Activated T-cell treated with anti-CD3 and anti-CD28 coated beads for 1 hour (primary cell): ENCODE results near the gene CSF2.

Experiments used
- DNase-seq: peaks from one replicate; pipeline ENCODE4 v3.0.0-alpha.2; 2020; ENCODE audit warnings: low read depth

Gene CSF2

DNA sequence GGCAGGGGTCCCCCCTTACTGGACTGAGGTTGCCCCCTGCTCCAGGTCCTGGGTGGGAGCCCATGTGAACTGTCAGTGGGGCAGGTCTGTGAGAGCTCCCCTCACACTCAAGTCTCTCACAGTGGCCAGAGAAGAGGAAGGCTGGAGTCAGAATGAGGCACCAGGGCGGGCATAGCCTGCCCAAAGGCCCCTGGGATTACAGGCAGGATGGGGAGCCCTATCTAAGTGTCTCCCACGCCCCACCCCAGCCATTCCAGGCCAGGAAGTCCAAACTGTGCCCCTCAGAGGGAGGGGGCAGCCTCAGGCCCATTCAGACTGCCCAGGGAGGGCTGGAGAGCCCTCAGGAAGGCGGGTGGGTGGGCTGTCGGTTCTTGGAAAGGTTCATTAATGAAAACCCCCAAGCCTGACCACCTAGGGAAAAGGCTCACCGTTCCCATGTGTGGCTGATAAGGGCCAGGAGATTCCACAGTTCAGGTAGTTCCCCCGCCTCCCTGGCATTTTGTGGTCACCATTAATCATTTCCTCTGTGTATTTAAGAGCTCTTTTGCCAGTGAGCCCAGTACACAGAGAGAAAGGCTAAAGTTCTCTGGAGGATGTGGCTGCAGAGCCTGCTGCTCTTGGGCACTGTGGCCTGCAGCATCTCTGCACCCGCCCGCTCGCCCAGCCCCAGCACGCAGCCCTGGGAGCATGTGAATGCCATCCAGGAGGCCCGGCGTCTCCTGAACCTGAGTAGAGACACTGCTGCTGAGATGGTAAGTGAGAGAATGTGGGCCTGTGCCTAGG is at the start of gene CSF2:
Gene CSF2, plus strand, starts transcription at position 559 of the 783 bp plus-strand sequence. Its CDS starts 35 bp downstream, at position 594.
- no peak for DNase-seq

- DNase-seq = no peak
Observed at GRCh38 chr5:132024117-132024435, 49.5 kb upstream of the CSF2 start.

GRCh38 chr5:132024789-132025402 is 48.7 kb upstream of the CSF2 start:
- DNase-seq = no peak

GRCh38 chr5:132025403-132025971 is 48.1 kb upstream of the CSF2 start:
- no peak for DNase-seq

GRCh38 chr5:132026516-132027008 is 47.0 kb upstream of the CSF2 start:
- no peak for DNase-seq

DNA sequence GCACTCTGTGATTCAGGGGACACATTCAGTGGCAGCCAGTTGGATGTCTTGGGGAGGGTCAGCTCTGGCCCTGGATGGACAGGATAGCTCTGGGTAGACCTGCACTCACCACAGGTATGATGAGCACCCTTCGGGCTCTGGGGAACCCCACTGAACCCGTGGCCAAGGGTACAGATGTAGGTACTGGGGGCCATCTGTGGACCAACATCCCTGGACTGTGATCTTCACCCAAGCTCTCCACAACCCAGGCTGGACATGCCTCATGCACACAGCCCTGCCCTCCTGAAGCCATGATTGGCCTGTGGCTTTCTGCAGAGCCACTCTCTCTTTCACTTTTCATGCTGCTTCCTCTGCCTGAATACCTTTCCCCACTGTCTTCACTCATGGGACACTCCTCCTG is 46.6 kb upstream of the CSF2 start:
- DNase-seq = no peak

DNA sequence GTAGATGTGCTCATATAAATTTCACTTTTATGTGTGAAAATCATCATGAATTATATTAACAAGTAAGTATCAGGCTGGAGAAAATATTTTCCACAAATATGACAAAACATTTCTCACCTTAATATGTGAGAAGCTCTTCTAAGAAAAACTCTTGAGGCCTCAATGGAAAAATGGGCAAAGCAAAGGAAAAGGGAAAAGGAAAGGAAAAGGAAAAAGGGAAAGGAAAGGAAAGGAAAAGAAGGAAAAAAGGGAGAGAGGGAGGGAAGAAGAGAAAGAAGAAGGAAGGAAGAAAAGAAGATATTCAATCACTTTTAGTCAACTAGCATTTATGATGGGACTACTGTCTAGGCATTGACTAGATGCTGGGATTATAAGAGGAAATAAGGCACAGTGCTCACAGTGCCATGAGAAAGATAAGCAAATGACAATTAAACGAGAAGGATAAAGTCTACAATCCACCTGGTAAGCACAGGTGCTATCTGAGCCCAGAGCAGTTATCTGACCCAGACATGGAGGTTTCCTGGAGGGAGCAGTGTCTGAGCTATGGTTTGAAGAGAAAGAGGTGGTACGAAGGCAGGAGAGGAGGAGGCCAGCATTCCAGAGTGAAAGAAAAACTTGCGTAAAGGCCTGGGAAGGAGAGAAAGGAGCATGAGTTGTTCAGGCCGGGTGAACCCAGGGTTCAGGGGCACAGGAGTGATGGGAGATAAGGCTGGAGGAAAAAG is 43.8 kb upstream of the CSF2 start:
- DNase-seq = no peak

DNA sequence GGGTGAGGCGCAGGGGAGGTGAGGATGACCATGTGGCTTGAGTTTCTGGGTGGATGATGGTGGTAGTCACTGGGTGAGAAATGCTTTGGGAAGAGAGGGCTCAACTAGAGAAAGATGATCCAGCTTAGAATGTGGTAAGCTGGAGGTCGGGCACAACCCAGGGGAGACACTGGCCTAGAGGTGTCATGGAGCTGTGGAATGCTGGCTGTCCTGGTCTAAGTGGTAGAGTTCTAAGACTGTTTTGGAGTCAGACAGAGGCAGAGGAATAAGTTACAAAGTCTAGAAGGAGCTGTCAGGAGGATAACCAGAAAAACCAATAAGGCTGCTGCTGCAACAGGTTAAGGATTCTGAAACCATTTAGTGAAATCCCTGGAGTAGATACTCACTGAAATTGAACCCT is 43.0 kb upstream of the CSF2 start:
- DNase-seq = no peak

GRCh38 chr5:132032196-132032595 is 41.4 kb upstream of the CSF2 start:
- DNase-seq = no peak

DNA sequence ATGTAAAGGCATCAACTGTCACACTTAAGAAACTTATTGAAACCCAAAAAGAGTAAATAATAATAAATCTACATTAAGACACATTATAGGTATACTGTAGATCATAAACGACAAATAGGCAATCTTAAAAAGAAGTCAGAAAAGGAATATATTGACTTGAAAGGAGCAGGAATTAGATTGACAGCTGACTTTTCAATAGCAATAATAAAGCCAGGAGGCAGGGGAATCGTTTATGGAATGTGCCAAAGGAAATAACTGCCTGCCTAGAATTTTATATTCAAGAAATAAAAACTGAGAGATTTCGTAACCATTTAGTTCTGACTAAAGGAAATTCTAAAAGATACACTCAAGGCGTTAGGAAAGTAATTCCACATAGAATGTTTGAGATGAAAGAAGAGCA is 40.5 kb upstream of the CSF2 start:
- no peak for DNase-seq

GRCh38 chr5:132037353-132037752 is 36.2 kb upstream of the CSF2 start:
- DNase-seq = no peak

- no peak for DNase-seq
Observed at GRCh38 chr5:132044207-132044606, 29.4 kb upstream of the CSF2 start.

DNA sequence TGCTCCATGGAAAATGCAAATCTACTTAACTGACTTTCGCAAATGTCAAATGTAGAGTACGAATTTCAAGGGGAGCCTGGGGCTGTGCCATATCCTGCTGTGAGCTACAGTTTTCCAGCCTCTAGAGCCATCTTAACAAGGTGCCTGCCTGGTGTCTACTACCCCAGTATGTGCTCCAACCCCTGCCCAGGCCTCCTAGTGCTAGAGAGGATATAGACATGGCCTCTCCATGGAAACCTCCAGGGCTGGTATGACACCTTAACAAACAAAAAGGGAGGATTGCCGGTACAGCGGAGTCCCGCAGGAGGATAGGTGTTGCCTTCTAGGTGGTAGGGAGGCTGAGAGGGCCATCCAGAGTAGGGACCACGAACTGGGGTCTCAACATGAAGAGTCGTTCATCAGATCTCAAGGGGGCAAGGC is 26.7 kb upstream of the CSF2 start:
- DNase-seq = no peak

DNA sequence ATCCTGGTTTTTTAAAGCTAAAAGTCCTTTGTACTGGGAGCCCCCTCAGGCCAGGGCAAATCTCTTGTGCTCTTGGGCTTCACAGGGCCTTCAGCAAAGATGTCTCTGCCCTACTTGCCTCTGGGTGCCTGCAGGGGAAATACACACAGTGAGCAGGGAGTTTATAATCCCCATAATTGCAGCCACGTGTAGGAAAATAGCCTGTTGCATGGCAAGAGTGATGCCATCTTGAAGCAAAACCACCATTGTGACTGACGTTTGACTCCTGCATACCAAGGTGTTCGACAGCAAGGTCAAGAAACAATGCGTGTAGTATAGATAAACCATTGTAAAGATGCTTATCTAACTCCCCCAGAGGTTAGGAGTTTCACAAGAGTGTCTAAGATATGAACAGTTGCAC is 24.5 kb upstream of the CSF2 start:
- DNase-seq = no peak

DNA sequence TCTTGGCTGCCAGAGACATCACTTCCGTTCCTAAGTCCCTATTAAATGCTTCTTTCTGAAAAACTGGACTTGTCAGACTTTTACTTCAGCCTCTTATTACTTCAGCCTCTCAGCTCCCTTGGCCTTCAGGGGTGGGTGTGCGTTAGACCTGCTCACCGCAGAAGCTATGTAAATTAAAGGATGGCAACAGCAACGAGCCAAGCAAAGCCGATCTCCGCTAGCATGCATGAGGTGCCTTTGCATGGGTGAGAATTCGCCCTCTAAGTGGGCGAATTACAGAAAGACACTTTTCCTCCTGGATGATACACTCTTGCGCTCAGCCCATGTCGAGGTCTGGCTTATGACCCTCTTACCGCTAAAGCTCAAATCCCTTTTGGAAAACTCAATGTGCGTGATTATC is 24.0 kb upstream of the CSF2 start:
- DNase-seq = no peak

GRCh38 chr5:132050136-132050535 is 23.5 kb upstream of the CSF2 start:
- DNase-seq = no peak

DNA sequence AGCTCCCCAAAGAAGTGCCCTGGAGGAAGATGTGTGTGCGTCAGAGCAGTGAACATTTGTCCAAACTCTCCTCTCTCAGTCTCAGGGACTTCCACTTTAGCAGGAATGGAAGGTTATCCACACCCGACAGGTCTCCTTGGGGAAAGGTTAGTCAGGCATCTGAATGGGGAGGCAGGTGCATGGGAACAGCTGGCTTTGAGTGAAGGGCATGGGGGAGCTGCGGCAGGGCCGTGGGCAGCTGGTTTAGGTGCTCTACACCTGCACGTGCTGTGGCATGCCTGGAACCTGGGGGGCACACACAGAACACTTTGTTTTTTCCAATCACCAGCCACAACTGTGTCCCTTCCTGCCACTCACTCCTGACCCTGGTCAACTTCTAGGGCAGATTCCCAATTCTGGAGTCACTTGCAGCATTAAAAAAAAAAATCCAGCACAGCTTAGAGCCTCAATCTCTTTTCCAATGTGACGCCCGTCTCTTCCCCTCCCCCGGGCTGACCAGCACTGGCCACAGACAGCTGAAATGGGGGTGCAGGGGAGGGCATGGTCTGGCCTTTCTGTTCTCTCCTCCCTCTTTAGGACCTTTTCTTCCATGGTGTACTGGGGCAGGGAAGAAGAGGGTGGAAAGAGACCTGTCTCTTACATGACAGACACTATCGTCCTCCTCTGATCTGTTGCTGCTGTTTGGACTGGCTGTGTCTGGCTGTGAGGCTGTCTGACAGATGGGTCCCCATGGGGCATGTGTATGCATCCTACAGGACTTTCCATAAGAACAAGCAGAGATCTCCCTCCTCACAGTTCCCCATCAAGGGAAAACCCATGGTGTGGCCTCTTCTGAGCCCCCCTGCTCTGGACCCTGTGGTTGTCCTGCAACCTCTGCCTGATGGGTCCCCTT is 22.7 kb upstream of the CSF2 start:
- no peak for DNase-seq

DNA sequence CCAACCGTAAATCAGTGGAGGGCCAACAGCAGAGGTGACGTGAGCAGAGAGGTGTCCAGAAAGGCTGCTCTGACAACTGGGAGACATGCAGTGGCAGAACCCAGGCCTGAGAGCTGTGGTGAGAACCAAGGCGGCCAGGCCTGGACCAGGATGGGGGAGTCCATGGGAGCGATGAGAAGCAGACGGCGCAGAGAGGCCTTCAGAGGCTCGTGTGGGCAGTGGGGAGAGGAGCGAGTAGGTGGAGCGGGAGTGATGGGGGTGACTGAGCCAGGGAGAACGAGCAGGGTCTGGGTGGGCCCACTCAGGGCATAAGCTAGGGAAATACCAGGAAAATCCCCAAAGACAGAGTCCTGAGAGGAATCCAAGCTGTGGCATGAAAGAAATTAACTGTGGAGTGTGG is 21.1 kb upstream of the CSF2 start:
- DNase-seq = no peak

DNA sequence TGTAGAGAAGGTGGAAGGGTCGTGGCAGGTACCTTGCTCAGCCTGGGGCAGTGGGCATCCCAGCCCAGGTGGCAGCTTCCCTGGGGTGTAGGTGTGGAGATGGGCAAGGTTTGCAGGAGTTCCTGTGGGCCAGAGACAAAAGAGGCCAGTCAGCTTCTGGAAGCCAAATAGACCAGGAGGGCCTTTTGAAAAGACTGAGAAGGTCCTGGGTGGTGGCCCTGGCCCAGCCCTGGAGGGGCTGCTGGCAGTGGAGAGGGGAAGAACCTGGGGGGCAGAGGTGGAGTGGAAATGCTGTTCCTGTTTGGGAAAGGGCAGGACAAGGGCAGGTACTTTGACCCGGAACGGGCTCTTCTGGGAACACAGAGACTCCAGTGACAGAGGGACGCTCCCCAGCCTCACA is 20.1 kb upstream of the CSF2 start:
- DNase-seq = no peak

DNA sequence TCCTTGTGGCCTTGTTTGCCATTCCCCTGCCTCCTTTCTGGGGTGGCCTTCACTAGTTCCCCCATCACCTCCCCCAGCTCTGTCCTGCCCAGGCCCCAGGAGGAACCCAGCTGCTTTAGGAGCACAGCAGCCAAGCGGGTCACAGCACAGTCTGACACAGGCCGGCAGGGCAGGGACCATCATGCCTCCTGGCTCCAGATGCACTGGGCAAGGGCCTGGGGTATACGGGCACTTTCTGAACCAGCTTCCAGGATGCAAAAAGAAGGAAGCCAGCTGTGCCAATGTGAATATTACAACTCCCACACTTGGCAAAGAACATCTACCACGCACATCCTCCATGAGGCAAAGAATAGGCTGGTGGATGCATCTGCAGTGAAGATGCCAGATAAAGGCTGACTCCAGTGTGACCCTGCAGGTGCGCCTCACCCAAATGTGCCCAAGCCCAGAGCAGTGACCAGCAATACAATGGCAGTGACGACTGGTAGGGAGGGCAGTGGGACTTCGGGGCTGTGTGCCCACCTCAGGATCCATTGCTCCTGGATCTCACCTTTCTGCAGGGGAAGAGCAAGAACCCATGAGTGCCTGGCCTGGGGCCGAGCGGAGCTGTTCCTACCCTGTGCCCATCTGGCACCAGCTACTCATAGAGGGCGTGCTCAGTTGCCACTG is 19.4 kb upstream of the CSF2 start:
- no peak for DNase-seq
